HepG2 (cell line): ENCODE results near the gene AGO4.
A peak's percentile ranks its signal among the peaks of the same experiment; 100 is the strongest.

Source experiments
- CTCF ChIP-seq: sonication (generic); formaldehyde crosslinking; IDR thresholded peaks from 2 replicates; pipeline ENCODE4 v1.5.0; 2020; ENCODE audit warnings: mild to moderate bottlenecking, missing genetic modification reagents, moderate library complexity
- ELF4 ChIP-seq: sonication (generic); formaldehyde crosslinking; IDR thresholded peaks from 2 replicates; pipeline ENCODE4 v1.5.0; 2020; ENCODE audit warnings: missing genetic modification reagents, mild to moderate bottlenecking, moderate library complexity, borderline replicate concordance
- FOSL2 ChIP-seq: sonication (generic); formaldehyde crosslinking; IDR thresholded peaks from 2 replicates; pipeline ENCODE4 v1.4.0; 2020; ENCODE audit warnings: missing genetic modification reagents
- KAT8 ChIP-seq: IDR thresholded peaks from 2 replicates; pipeline ENCODE4 v1.6.1; 2016; ENCODE audit warnings: missing genetic modification reagents, missing compliant biosample characterization
- KDM5A ChIP-seq: fragments of 200-600 bp; sonication (generic); IDR thresholded peaks from 2 replicates; pipeline ENCODE4 v1.7.0; 2018; ENCODE audit warnings: antibody characterized with exemption, mild to moderate bottlenecking, low read length, borderline replicate concordance
- MAX ChIP-seq: IDR thresholded peaks from 2 replicates; pipeline ENCODE4 v1.6.1; 2012; ENCODE audit warnings: inconsistent platforms
- MEIS1 ChIP-seq: sonication (generic); formaldehyde crosslinking; IDR thresholded peaks from 2 replicates; pipeline ENCODE4 v1.9.0; 2021; ENCODE audit warnings: mild to moderate bottlenecking, missing genetic modification reagents, moderate library complexity, borderline replicate concordance
- POLR2A ChIP-seq, 2 experiments: IDR thresholded peaks; 2 replicates each; pipeline ENCODE4 v1.6.1; 2011; ENCODE audit warnings: low read depth in 2 of 2, low read length in 2 of 2, mild to moderate bottlenecking in 1 of 2, moderate library complexity in 1 of 2; ENCODE audit not compliant: insufficient read depth in 1 of 2
- POLR2AphosphoS5 ChIP-seq: IDR thresholded peaks from 2 replicates; pipeline ENCODE4 v1.6.1; 2012; ENCODE audit warnings: low read depth, low read length
- RNF2 ChIP-seq: fragments of 450-650 bp; conservative IDR thresholded peaks from 2 replicates; pipeline ENCODE4 v1.6.1; 2016; ENCODE audit warnings: low read depth
- SRY ChIP-seq: sonication (generic); formaldehyde crosslinking; IDR thresholded peaks from 2 replicates; pipeline ENCODE4 v1.8.0; 2022; ENCODE audit warnings: mild to moderate bottlenecking, missing genetic modification reagents
- ZBTB7A ChIP-seq: sonication (generic); formaldehyde crosslinking; IDR thresholded peaks from 2 replicates; pipeline ENCODE4 v1.8.0; 2022; ENCODE audit warnings: mild to moderate bottlenecking, missing genetic modification reagents
- ZNF260 ChIP-seq: sonication (generic); formaldehyde crosslinking; IDR thresholded peaks from 2 replicates; pipeline ENCODE4 v1.4.0; 2020; ENCODE audit warnings: missing genetic modification reagents, low read depth, mild to moderate bottlenecking, borderline replicate concordance
- ZNF740 ChIP-seq: sonication (generic); formaldehyde crosslinking; IDR thresholded peaks from 2 replicates; pipeline ENCODE4 v1.4.0; 2020; ENCODE audit warnings: missing genetic modification reagents

GRCh38 chr1:35769188-35769758, 38.5 kb upstream of the AGO4 start:
- TF ChIP-seq KDM5A: 0 out of 2 replicates have a peak, but pooled peaks have one; percentile 1
- TF ChIP-seq ZBTB7A (CRISPR knock-in tag): no peak
- no peak for TF ChIP-seq ZNF260 (CRISPR knock-in tag)
- TF ChIP-seq POLR2AphosphoS5: peak; percentile 58
- no peak; the same call in 1 of the 2 replicates for TF ChIP-seq SRY (CRISPR knock-in tag)
- no peak for TF ChIP-seq MEIS1
- TF ChIP-seq RNF2: no peak
- peak in 1 of 2 experiments; percentile 74; a peak in 2 of 4 replicates for TF ChIP-seq POLR2A (IDR thresholded peaks at IDR 0.05; ENCODE audit: insufficient read depth in 1 of 2, low read depth in 2 of 2, low read length in 2 of 2)
- TF ChIP-seq CTCF (CRISPR knock-in tag): peak; percentile 46
- TF ChIP-seq ELF4: no peak
- TF ChIP-seq FOSL2 (CRISPR knock-in tag): peak; percentile 19; the same call in 1 of the 2 replicates
- TF ChIP-seq MAX: no peak; the same call in none of the 2 replicates
- TF ChIP-seq ZNF740: peak; percentile 67
- TF ChIP-seq KAT8: no peak; the same call in none of the 2 replicates
